Vagina (tissue), 2 donors: ENCODE measurements around the gene PURA. TPM values are rescaled to one million over a fixed set of nuclear protein-coding genes. Genes with fewer than 3 reads are reported as not detected.

Experiments
- DNase-seq, 2 donors: peaks; one replicate each; pipeline ENCODE4 v3.0.0-alpha.2; 2017; ENCODE audit errors: extremely low spot score in 2 of 2
- H3K27ac ChIP-seq: fragments of 200-600 bp; sonication (generic); one replicate; pipeline ENCODE4 v1.5.1; 2019
- H3K27me3 ChIP-seq: fragments of 200-600 bp; sonication (generic); one replicate; pipeline ENCODE4 v1.5.1; 2019
- H3K36me3 ChIP-seq, 2 donors: fragments of 200-600 bp; sonication (generic); one replicate each; pipeline ENCODE4 v1.5.1; 2017 to 2019
- H3K4me1 ChIP-seq: fragments of 200-600 bp; sonication (generic); one replicate; pipeline ENCODE4 v1.5.1; 2019
- H3K4me3 ChIP-seq, 2 donors: fragments of 200-600 bp; sonication (generic); 1 replicate in 1 of 2; 2 replicates in 1 of 2; pipeline ENCODE4 v1.5.1; 2016 to 2019
- H3K9me3 ChIP-seq: fragments of 200-600 bp; sonication (generic); one replicate; pipeline ENCODE4 v1.5.1; 2019
- CTCF ChIP-seq, 3 experiments: fragments of 450-650 bp in 2 of 3; fragments of 200-600 bp in 1 of 3; sonication (generic) in 1 of 3; IDR thresholded peaks; one replicate each; pipeline ENCODE4 v1.5.1; 2017 to 2019; ENCODE audit warnings: antibody characterized with exemption in 3 of 3, mild to moderate bottlenecking in 2 of 3, moderate library complexity in 2 of 3
- POLR2A ChIP-seq, 2 donors: fragments of 450-650 bp; IDR thresholded peaks; one replicate each; pipeline ENCODE4 v1.6.1; 2017; ENCODE audit warnings: antibody characterized with exemption in 2 of 2, mild to moderate bottlenecking in 2 of 2, moderate library complexity in 2 of 2
- POLR2AphosphoS5 ChIP-seq, 2 donors: sonication (generic); formaldehyde crosslinking; IDR thresholded peaks; one replicate each; pipeline ENCODE4 v1.9.0; 2017; ENCODE audit warnings: antibody characterized with exemption in 2 of 2, mild to moderate bottlenecking in 2 of 2, low read depth in 1 of 2; ENCODE audit not compliant: insufficient read depth in 1 of 2
- intact Hi-C: fragments of 100-400 bp; cut with DNase I; formaldehyde crosslinking; loops from one replicate; pipeline ENCODE4 v1.15.1; 2023
- total RNA-seq: library from RNA; depleted of rRNA; stranded (reverse); fragments of >200 nt; gene quantifications from one replicate; pipeline ENCODE4 v1.2.3, GENCODE V29; 2016

PURA gene
- total RNA-seq, 1 donor from 2014 or later: 29.7 TPM

- H3K4me3 ChIP-seq: no peak overlapping the region
- H3K9me3 ChIP-seq: no peaks in the 10 kb centered on the region
- no peaks in the 10 kb centered on the region for H3K27me3 ChIP-seq
- no peaks in the 10 kb centered on the region for H3K36me3 ChIP-seq
- H3K27ac ChIP-seq: peak overlapping the region; percentile 95
- no peak for DNase-seq
- intact Hi-C loops: no loop called here
- TF ChIP-seq CTCF (IDR thresholded peaks at IDR 0.05) (no peak), POLR2A (IDR thresholded peaks at IDR 0.05) (no peak), POLR2AphosphoS5 (IDR thresholded peaks at IDR 0.05; ENCODE audit: insufficient read depth in 1 of 2, low read depth in 1 of 2) (no peak)
- H3K4me1 ChIP-seq: peaks cover 70% of the 10 kb centered on the region
Observed at GRCh38 chr5:140111859-140112551, 1.9 kb upstream of the PURA start.

GRCh38 chr5:140112685-140113179 lies 1.2 kb upstream of the PURA start:
- Histone ChIP-seq H3K27me3 (no peaks in the 10 kb centered on the region), H3K27ac (peak overlapping the region; percentile 95), H3K4me3 (peak overlapping the region; percentile 70 to 87), H3K4me1 (peaks cover 74% of the 10 kb centered on the region), H3K9me3 (no peaks in the 10 kb centered on the region), H3K36me3 (no peaks in the 10 kb centered on the region)
- intact Hi-C loops: no loop called here
- DNase-seq: no peak
- no peak for TF ChIP-seq POLR2A (IDR thresholded peaks at IDR 0.05)
- no peak for TF ChIP-seq CTCF (IDR thresholded peaks at IDR 0.05)
- TF ChIP-seq POLR2AphosphoS5 (IDR thresholded peaks at IDR 0.05; ENCODE audit: insufficient read depth in 1 of 2, low read depth in 1 of 2): no peak

GRCh38 chr5:140113180-140113698 lies 670 bp upstream of the PURA start:
- DNase-seq: no peak
- H3K36me3 ChIP-seq: no peaks in the 10 kb centered on the region
- TF ChIP-seq CTCF (IDR thresholded peaks at IDR 0.05) (no peak), POLR2A (IDR thresholded peaks at IDR 0.05) (no peak), POLR2AphosphoS5 (IDR thresholded peaks at IDR 0.05; ENCODE audit: insufficient read depth in 1 of 2, low read depth in 1 of 2) (peak in 1 of 2 donors; percentile 10)
- H3K4me3 ChIP-seq: peak overlapping the region; percentile 70 to 87
- peak overlapping the region; percentile 95 for H3K27ac ChIP-seq
- H3K4me1 ChIP-seq: peaks cover 79% of the 10 kb centered on the region
- intact Hi-C loops: no loop called here
- H3K27me3 ChIP-seq: no peaks in the 10 kb centered on the region
- no peaks in the 10 kb centered on the region for H3K9me3 ChIP-seq

- DNase-seq: no peak
- H3K27me3 ChIP-seq: no peaks in the 10 kb centered on the region
- H3K36me3 ChIP-seq: no peaks in the 10 kb centered on the region
- H3K4me3 ChIP-seq: peak overlapping the region; percentile 70 to 87
- no peaks in the 10 kb centered on the region for H3K9me3 ChIP-seq
- H3K27ac ChIP-seq: peak overlapping the region; percentile 95
- peaks cover 67% of the 10 kb centered on the region for H3K4me1 ChIP-seq
- intact Hi-C loops: no loop called here
- TF ChIP-seq POLR2AphosphoS5 (IDR thresholded peaks at IDR 0.05; ENCODE audit: insufficient read depth in 1 of 2, low read depth in 1 of 2) (peak; percentile 13 to 71), POLR2A (IDR thresholded peaks at IDR 0.05) (no peak)
Observed at GRCh38 chr5:140114341-140115185, 654 bp downstream of the PURA start.

GRCh38 chr5:140115186-140115500 lies 1.2 kb downstream of the PURA start:
- H3K27ac ChIP-seq: peak overlapping the region; percentile 95
- H3K27me3 ChIP-seq: no peaks in the 10 kb centered on the region
- H3K4me3 ChIP-seq: peak overlapping the region; percentile 70 to 87
- H3K9me3 ChIP-seq: no peaks in the 10 kb centered on the region
- TF ChIP-seq POLR2A (IDR thresholded peaks at IDR 0.05): no peak
- intact Hi-C loops: no loop called here
- H3K36me3 ChIP-seq: no peaks in the 10 kb centered on the region
- peaks cover 61% of the 10 kb centered on the region for H3K4me1 ChIP-seq
- no peak for DNase-seq
